ENCODE measurements around the gene SDK2. TPM values are rescaled to one million over a fixed set of nuclear protein-coding genes. Genes with fewer than 3 reads are reported as not detected.

The SDK2 gene
- total and polyA plus RNA-seq, 5 donors from 2014 or later = 0.02 to 0.59 (median 0.02) TPM; not detected in 2

DNA sequence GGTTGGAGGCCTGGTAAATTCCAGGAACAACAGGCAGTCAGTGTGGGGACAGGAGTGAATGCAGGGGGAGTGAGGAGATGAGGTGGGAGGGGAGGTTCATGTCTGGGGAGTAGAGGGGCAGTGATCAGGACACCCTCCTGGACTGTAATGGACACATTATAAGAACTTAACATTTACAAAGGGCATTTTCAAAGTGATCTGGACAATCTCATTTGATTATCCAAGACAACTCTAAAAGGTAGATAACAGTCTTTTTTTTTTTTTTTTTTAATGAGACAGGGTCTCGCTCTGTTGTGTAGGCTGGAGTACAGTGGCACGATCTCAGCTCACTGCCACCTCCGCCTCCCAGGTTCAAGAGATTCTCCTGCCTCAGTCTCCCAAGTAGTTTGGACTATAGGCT lies 5.7 kb downstream of the SDK2 start:
- ATAC-seq (ENCODE audit: low read depth in 2 of 2) = no peak
- Mint-ChIP-seq H3K4me3 (no peak overlapping the region), H3K4me1 (peaks cover 0 to 16% (median 3%) of the 10 kb centered on the region in 4 donors), H3K27ac (no peak overlapping the region), H3K27me3 (peaks cover 48% of the 10 kb centered on the region), H3K9me3 (no peaks in the 10 kb centered on the region), H3K36me3 (no peaks in the 10 kb centered on the region)
- H3K27me3 ChIP-seq (ENCODE audit: control insufficient read depth, insufficient read depth, low read length) = peaks cover 4% of the 10 kb centered on the region
- H3K4me1 ChIP-seq (ENCODE audit: control insufficient read depth, insufficient read depth, low read length, poor library complexity, severe bottlenecking) = peaks cover 11% of the 10 kb centered on the region
- H3K9me3 ChIP-seq (ENCODE audit: control insufficient read depth in 2 of 2, low read length in 2 of 2) = no peaks in the 10 kb centered on the region
- H3K36me3 ChIP-seq (ENCODE audit: control insufficient read depth, insufficient read depth, low read length) = no peaks in the 10 kb centered on the region
- H3K4me3 ChIP-seq (ENCODE audit: low read depth, low read length) = no peak overlapping the region
- no peak overlapping the region for H3K27ac ChIP-seq (ENCODE audit: insufficient read depth, low read length, poor library complexity, severe bottlenecking)
- no peak for DNase-seq

DNA sequence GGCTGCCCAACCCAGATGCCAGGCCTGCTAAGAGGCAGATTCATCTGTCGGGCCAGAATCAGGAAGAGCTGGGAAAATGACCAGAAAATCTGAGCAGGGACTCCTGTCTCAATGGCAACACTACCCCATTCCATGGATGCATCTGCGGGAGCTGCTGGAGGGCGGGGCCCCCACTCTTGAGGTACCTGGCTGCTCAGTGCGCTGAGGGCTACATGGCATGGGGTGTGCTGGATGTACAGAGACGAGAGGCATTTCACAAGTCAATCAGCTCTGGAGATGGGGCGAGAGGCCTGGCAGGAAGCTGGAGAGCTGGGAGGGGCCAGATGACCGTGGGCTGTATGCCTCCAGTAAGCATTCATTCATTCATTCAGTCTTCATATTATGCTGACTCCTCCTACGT lies 6.4 kb downstream of the SDK2 start:
- Histone ChIP-seq H3K27me3 (ENCODE audit: control insufficient read depth, insufficient read depth, low read length) (peaks cover 4% of the 10 kb centered on the region), H3K36me3 (ENCODE audit: control insufficient read depth, insufficient read depth, low read length) (no peaks in the 10 kb centered on the region), H3K9me3 (ENCODE audit: control insufficient read depth in 2 of 2, low read length in 2 of 2) (no peaks in the 10 kb centered on the region), H3K4me1 (ENCODE audit: control insufficient read depth, insufficient read depth, low read length, poor library complexity, severe bottlenecking) (peaks cover 4% of the 10 kb centered on the region), H3K27ac (ENCODE audit: insufficient read depth, low read length, poor library complexity, severe bottlenecking) (no peak overlapping the region), H3K4me3 (ENCODE audit: low read depth, low read length) (no peak overlapping the region)
- Mint-ChIP-seq H3K9me3 (no peaks in the 10 kb centered on the region), H3K4me3 (no peak overlapping the region), H3K36me3 (no peaks in the 10 kb centered on the region), H3K4me1 (peaks cover 0 to 14% (median 3%) of the 10 kb centered on the region in 4 donors), H3K27me3 (peaks cover 48% of the 10 kb centered on the region), H3K27ac (no peak overlapping the region)
- DNase-seq (no peak), ATAC-seq (ENCODE audit: low read depth in 2 of 2) (no peak)

DNA sequence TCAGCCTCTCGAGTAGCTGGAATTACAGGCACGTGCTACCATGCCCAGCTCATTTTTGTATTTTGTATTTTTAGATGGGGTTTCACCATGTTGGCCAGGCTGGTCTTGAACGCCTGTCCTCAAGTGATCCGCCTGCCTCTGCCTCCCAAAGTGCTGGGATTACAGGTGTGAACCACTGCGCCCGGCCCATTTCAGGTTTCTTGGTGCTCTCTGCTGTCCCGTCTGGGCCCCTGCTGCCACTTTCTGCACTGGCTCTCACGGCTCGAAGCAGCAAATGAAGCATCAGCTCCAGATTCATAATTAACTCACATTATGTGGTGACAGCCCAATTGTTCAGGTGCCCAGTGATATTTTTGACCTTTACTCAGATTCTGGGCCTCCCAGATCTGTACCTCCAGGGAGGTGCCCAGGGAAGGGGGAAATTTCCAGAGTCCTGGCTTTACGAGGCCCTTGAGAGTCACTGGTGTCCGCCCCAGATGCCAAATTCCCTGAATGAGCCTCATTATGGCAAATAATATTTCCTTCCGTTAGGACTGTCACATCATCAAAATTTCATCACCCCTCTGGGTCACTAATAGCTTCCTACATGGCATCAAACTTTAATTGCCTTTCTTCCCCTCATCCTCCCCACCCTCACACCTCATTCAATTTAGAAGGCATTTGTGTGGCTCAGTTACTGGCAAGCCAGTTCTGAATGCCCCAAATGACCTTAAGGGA lies 9.0 kb downstream of the SDK2 start:
- no peaks in the 10 kb centered on the region for H3K36me3 Mint-ChIP-seq
- H3K9me3 Mint-ChIP-seq = no peaks in the 10 kb centered on the region
- no peak overlapping the region for H3K27ac Mint-ChIP-seq

DNA sequence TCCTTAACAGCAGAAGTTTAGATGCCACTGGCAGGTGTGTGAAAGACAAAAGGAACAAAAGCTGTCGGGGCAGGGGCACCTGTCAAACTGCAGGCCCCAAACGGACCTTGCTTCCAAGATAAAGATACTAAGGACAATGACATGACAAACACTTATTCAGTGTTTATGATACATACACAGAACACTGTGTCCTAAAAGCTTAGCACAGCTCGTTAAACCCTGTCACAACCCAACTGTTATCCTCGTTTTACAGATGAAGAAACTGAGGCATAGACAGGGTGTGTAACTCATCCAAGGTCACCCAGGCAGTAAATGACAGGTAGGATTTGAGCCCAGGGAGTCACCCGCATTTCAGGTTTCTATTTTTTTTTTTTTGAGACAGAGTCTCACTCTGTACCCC lies 9.6 kb downstream of the SDK2 start:
- H3K36me3 Mint-ChIP-seq = no peaks in the 10 kb centered on the region
- DNase-seq (no peak), ATAC-seq (ENCODE audit: low read depth in 2 of 2) (no peak)
- Histone ChIP-seq H3K9me3 (ENCODE audit: control insufficient read depth in 2 of 2, low read length in 2 of 2) (no peaks in the 10 kb centered on the region), H3K27ac (ENCODE audit: insufficient read depth, low read length, poor library complexity, severe bottlenecking) (no peak overlapping the region), H3K4me1 (ENCODE audit: control insufficient read depth, insufficient read depth, low read length, poor library complexity, severe bottlenecking) (no peaks in the 10 kb centered on the region), H3K4me3 (ENCODE audit: low read depth, low read length) (no peak overlapping the region), H3K36me3 (ENCODE audit: control insufficient read depth, insufficient read depth, low read length) (no peaks in the 10 kb centered on the region), H3K27me3 (ENCODE audit: control insufficient read depth, insufficient read depth, low read length) (no peaks in the 10 kb centered on the region)
- peak overlapping the region in 1 of 3 donors; percentile 8 for H3K27ac Mint-ChIP-seq
- H3K4me3 Mint-ChIP-seq = no peak overlapping the region
- no peaks in the 10 kb centered on the region for H3K9me3 Mint-ChIP-seq
- H3K27me3 Mint-ChIP-seq = peaks cover 34% of the 10 kb centered on the region
- H3K4me1 Mint-ChIP-seq = no peaks in the 10 kb centered on the region

More for the DNA sequence above, 9.0 kb downstream of the SDK2 start:
- DNase-seq (no peak), ATAC-seq (ENCODE audit: low read depth in 2 of 2) (no peak)
- H3K36me3 ChIP-seq (ENCODE audit: control insufficient read depth, insufficient read depth, low read length) = no peaks in the 10 kb centered on the region
- H3K4me1 ChIP-seq (ENCODE audit: control insufficient read depth, insufficient read depth, low read length, poor library complexity, severe bottlenecking) = no peaks in the 10 kb centered on the region
- H3K9me3 ChIP-seq (ENCODE audit: control insufficient read depth in 2 of 2, low read length in 2 of 2) = no peaks in the 10 kb centered on the region
- no peak overlapping the region for H3K4me3 Mint-ChIP-seq
- H3K4me1 Mint-ChIP-seq = no peaks in the 10 kb centered on the region
- H3K27ac ChIP-seq (ENCODE audit: insufficient read depth, low read length, poor library complexity, severe bottlenecking) = no peak overlapping the region
- no peak overlapping the region for H3K4me3 ChIP-seq (ENCODE audit: low read depth, low read length)
- peaks cover 38% of the 10 kb centered on the region for H3K27me3 Mint-ChIP-seq
- H3K27me3 ChIP-seq (ENCODE audit: control insufficient read depth, insufficient read depth, low read length) = no peaks in the 10 kb centered on the region

DNA sequence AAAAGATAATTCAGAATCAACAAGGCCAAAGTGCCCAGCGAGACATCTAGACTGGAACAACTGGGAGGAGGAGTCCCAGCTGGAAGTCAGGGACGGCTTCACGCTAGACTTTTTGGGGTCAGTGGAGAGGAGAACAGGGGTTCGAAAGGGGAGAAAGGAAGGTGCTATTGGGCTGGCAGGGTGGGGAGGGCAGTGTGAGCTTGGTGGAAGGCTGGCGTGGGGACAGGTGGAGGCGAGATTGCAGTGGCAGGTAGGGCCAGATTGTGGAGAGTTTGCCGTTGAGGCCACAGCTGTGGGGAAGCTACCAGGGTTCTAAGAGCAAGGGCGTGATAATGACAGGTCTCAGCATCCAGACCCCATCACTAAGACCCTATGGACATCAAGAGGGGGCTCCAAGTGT lies 10.5 kb downstream of the SDK2 start:
- Histone ChIP-seq H3K9me3 (ENCODE audit: control insufficient read depth in 2 of 2, low read length in 2 of 2) (no peaks in the 10 kb centered on the region), H3K27ac (ENCODE audit: insufficient read depth, low read length, poor library complexity, severe bottlenecking) (no peak overlapping the region), H3K4me3 (ENCODE audit: low read depth, low read length) (no peak overlapping the region), H3K27me3 (ENCODE audit: control insufficient read depth, insufficient read depth, low read length) (no peaks in the 10 kb centered on the region), H3K4me1 (ENCODE audit: control insufficient read depth, insufficient read depth, low read length, poor library complexity, severe bottlenecking) (no peaks in the 10 kb centered on the region), H3K36me3 (ENCODE audit: control insufficient read depth, insufficient read depth, low read length) (no peaks in the 10 kb centered on the region)
- H3K36me3 Mint-ChIP-seq = no peaks in the 10 kb centered on the region
- no peak overlapping the region for H3K4me3 Mint-ChIP-seq
- no peaks in the 10 kb centered on the region for H3K9me3 Mint-ChIP-seq
- no peaks in the 10 kb centered on the region for H3K4me1 Mint-ChIP-seq
- peaks cover 30% of the 10 kb centered on the region for H3K27me3 Mint-ChIP-seq
- ATAC-seq (ENCODE audit: low read depth in 2 of 2) (no peak), DNase-seq (no peak)
- peak overlapping the region in 1 of 3 donors; percentile 72 for H3K27ac Mint-ChIP-seq

DNA sequence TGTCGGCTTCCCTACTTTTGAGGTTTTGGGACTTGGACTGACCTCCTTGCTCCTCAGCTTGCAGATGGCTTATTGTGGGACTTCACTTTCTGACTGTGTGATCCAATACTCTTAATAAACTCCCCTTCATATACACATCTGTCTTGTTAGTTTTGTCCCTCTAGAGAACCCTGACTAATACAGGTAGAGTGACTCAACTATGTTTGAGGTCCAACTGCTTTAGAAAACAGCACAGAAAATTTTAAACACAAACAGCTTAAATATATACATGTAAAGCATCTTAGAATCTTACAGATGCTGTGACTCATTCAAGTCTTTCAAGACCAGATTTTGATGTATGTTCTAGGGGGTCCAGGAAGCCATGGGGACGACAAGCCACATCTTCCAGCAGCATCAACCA lies 11.7 kb downstream of the SDK2 start:
- ATAC-seq (ENCODE audit: low read depth in 2 of 2) (no peak), DNase-seq (no peak)
- Mint-ChIP-seq H3K4me1 (no peaks in the 10 kb centered on the region), H3K4me3 (no peak overlapping the region), H3K27me3 (peaks cover 20% of the 10 kb centered on the region), H3K36me3 (no peaks in the 10 kb centered on the region), H3K27ac (peak overlapping the region in 1 of 3 donors; percentile 30), H3K9me3 (no peaks in the 10 kb centered on the region)
- Histone ChIP-seq H3K36me3 (ENCODE audit: control insufficient read depth, insufficient read depth, low read length) (no peaks in the 10 kb centered on the region), H3K27me3 (ENCODE audit: control insufficient read depth, insufficient read depth, low read length) (no peaks in the 10 kb centered on the region), H3K27ac (ENCODE audit: insufficient read depth, low read length, poor library complexity, severe bottlenecking) (no peak overlapping the region), H3K4me1 (ENCODE audit: control insufficient read depth, insufficient read depth, low read length, poor library complexity, severe bottlenecking) (no peaks in the 10 kb centered on the region), H3K4me3 (ENCODE audit: low read depth, low read length) (no peak overlapping the region), H3K9me3 (ENCODE audit: control insufficient read depth in 2 of 2, low read length in 2 of 2) (no peaks in the 10 kb centered on the region)

DNA sequence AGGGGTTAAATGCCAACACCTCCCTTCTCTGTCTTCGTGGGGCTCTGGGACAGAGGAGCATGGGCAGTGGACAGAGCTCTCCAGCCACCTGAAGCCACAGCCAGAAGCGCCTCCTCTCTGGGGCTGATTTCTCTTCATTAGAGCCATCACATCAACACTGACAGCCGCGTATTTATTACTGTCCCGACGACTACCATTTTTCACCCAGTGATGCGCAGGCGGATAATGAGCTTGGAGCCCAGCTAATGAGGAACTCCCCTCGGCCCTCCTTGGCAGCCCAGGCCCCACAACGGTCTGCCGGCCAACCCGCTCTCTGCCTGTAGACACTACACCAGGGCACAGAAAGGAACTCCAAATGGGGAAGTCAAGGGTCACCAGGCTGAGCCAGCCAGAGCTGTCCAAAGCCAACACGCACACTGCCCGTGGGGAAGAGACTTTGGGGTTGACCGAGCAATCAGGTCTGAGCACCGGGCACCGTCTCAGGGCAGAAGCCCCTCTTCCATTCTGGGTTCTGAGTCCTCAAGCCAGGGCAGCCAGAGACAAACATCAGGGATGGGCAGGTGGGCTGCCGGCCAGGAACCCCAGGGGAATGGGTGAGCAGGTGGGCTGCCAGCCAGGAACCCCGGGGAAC lies 13.2 kb downstream of the SDK2 start:
- ATAC-seq (ENCODE audit: low read depth in 2 of 2) = no peak
- no peak for DNase-seq
- no peaks in the 10 kb centered on the region for H3K4me1 Mint-ChIP-seq

DNA sequence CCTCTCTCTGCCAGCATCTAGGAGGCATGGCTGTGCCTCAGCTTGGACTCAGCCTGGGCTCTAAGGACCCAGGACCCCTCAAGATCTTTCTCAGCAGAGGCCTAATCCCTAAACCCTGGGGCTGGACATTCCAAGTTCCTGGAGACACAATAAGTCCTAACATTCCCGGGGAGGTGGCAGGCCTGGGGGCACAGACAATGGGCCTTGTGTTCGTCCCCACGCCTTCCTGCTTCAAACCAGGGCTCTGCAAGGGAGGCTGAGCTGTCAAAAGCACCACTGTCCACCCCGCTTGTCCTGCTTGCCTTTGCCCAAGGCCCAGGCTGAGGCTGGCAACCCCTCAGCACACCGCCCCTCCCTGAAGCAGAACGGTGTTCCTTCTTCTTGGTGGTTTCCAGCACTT lies 13.7 kb downstream of the SDK2 start:
- DNase-seq (no peak), ATAC-seq (ENCODE audit: low read depth in 2 of 2) (no peak)
- Histone ChIP-seq H3K36me3 (ENCODE audit: control insufficient read depth, insufficient read depth, low read length) (no peaks in the 10 kb centered on the region), H3K4me3 (ENCODE audit: low read depth, low read length) (no peak overlapping the region), H3K4me1 (ENCODE audit: control insufficient read depth, insufficient read depth, low read length, poor library complexity, severe bottlenecking) (no peaks in the 10 kb centered on the region), H3K27ac (ENCODE audit: insufficient read depth, low read length, poor library complexity, severe bottlenecking) (no peak overlapping the region), H3K27me3 (ENCODE audit: control insufficient read depth, insufficient read depth, low read length) (no peaks in the 10 kb centered on the region), H3K9me3 (ENCODE audit: control insufficient read depth in 2 of 2, low read length in 2 of 2) (no peaks in the 10 kb centered on the region)
- no peaks in the 10 kb centered on the region for H3K36me3 Mint-ChIP-seq
- H3K9me3 Mint-ChIP-seq = no peaks in the 10 kb centered on the region
- H3K4me3 Mint-ChIP-seq = no peak overlapping the region
- no peaks in the 10 kb centered on the region for H3K4me1 Mint-ChIP-seq
- no peak overlapping the region for H3K27ac Mint-ChIP-seq
- peaks cover 12% of the 10 kb centered on the region for H3K27me3 Mint-ChIP-seq

More for the DNA sequence above, 13.2 kb downstream of the SDK2 start:
- Histone ChIP-seq H3K4me1 (ENCODE audit: control insufficient read depth, insufficient read depth, low read length, poor library complexity, severe bottlenecking) (no peaks in the 10 kb centered on the region), H3K27me3 (ENCODE audit: control insufficient read depth, insufficient read depth, low read length) (no peaks in the 10 kb centered on the region), H3K9me3 (ENCODE audit: control insufficient read depth in 2 of 2, low read length in 2 of 2) (no peaks in the 10 kb centered on the region), H3K27ac (ENCODE audit: insufficient read depth, low read length, poor library complexity, severe bottlenecking) (no peak overlapping the region), H3K4me3 (ENCODE audit: low read depth, low read length) (no peak overlapping the region), H3K36me3 (ENCODE audit: control insufficient read depth, insufficient read depth, low read length) (no peaks in the 10 kb centered on the region)
- no peaks in the 10 kb centered on the region for H3K36me3 Mint-ChIP-seq
- H3K27me3 Mint-ChIP-seq = peaks cover 15% of the 10 kb centered on the region
- H3K27ac Mint-ChIP-seq = no peak overlapping the region
- no peak overlapping the region for H3K4me3 Mint-ChIP-seq
- no peaks in the 10 kb centered on the region for H3K9me3 Mint-ChIP-seq
